Measurements from ENCODE around the gene ST8SIA6.
"Not testable (repeated sequence)": the region's sequence is repeated elsewhere in the genome, so short reads cannot be mapped to it uniquely, and the experiment has no call there.

ST8SIA6 gene

GRCh38 chr10:17344206-17344605 lies 110.2 kb downstream of the ST8SIA6 start:
- DNase-seq (ENCODE audit: low read depth in 3 of 3): no peak

- DNase-seq (ENCODE audit: low read depth in 3 of 3): no peak
Observed at GRCh38 chr10:17343118-17343517, 111.3 kb downstream of the ST8SIA6 start.

GRCh38 chr10:17340144-17340829 lies 114.1 kb downstream of the ST8SIA6 start:
- DNase-seq (ENCODE audit: low read depth in 3 of 3): no peak

- no peak for DNase-seq (ENCODE audit: low read depth in 3 of 3)
Observed at GRCh38 chr10:17335065-17335464, 119.3 kb downstream of the ST8SIA6 start.

- DNase-seq (ENCODE audit: low read depth in 3 of 3): no peak
Observed at GRCh38 chr10:17330501-17330900, 123.9 kb downstream of the ST8SIA6 start.

GRCh38 chr10:17326377-17326776 lies 128.0 kb downstream of the ST8SIA6 start:
- DNase-seq (ENCODE audit: low read depth in 3 of 3): no peak

GRCh38 chr10:17321957-17322356 lies 132.4 kb downstream of the ST8SIA6 start:
- DNase-seq (ENCODE audit: low read depth in 3 of 3): not testable (repeated sequence)

GRCh38 chr10:17316488-17317170 lies 137.8 kb downstream of the ST8SIA6 start:
- no peak for DNase-seq (ENCODE audit: low read depth in 3 of 3)

GRCh38 chr10:17309435-17309834 lies 145.0 kb downstream of the ST8SIA6 start:
- no peak for DNase-seq (ENCODE audit: low read depth in 3 of 3)

GRCh38 chr10:17307123-17307522 lies 147.3 kb downstream of the ST8SIA6 start:
- DNase-seq (ENCODE audit: low read depth in 3 of 3): no peak

- no peak for DNase-seq (ENCODE audit: low read depth in 3 of 3)
Observed at GRCh38 chr10:17292375-17292774, 162.0 kb downstream of the ST8SIA6 start.

- DNase-seq (ENCODE audit: low read depth in 3 of 3): no peak
Observed at GRCh38 chr10:17290226-17290625, 164.2 kb downstream of the ST8SIA6 start.

- no peak for DNase-seq (ENCODE audit: low read depth in 3 of 3)
Observed at GRCh38 chr10:17289763-17290162, 164.6 kb downstream of the ST8SIA6 start.

GRCh38 chr10:17286562-17287550 lies 167.5 kb downstream of the ST8SIA6 start:
- DNase-seq (ENCODE audit: low read depth in 3 of 3): no peak

- no peak for DNase-seq (ENCODE audit: low read depth in 3 of 3)
Observed at GRCh38 chr10:17282311-17282710, 172.1 kb downstream of the ST8SIA6 start.

- DNase-seq (ENCODE audit: low read depth in 3 of 3): no peak
Observed at GRCh38 chr10:17278607-17279240, 175.7 kb downstream of the ST8SIA6 start.

- DNase-seq (ENCODE audit: low read depth in 3 of 3): no peak
Observed at GRCh38 chr10:17276756-17277424, 177.5 kb downstream of the ST8SIA6 start.

- no peak for DNase-seq (ENCODE audit: low read depth in 3 of 3)
Observed at GRCh38 chr10:17273403-17273802, 181.0 kb downstream of the ST8SIA6 start.

GRCh38 chr10:17272648-17273047 lies 181.7 kb downstream of the ST8SIA6 start:
- DNase-seq (ENCODE audit: low read depth in 3 of 3): no peak

All from stimulated activated CD4-positive, alpha-beta T cell treated with anti-CD3 and anti-CD28 coated beads, TNF-alpha, amount 100 ng/mL, for 48 hours (primary cell).